NCI-H2081 treated with DMSO at 0.1 percent for 48 hours (cell line): ENCODE results near the gene KDF1.
"Not testable (repeated sequence)": the region's sequence is repeated elsewhere in the genome, so short reads cannot be mapped to it uniquely, and the experiment has no call there.

ENCODE experiments used
- DNase-seq: peaks from one replicate; lab custom pipeline; 2025; lab: John Stamatoyannopoulos, UW

KDF1 gene

GRCh38 chr1:26994020-26994786 is 33.9 kb upstream of the KDF1 start:
- DNase-seq: no peak

DNA sequence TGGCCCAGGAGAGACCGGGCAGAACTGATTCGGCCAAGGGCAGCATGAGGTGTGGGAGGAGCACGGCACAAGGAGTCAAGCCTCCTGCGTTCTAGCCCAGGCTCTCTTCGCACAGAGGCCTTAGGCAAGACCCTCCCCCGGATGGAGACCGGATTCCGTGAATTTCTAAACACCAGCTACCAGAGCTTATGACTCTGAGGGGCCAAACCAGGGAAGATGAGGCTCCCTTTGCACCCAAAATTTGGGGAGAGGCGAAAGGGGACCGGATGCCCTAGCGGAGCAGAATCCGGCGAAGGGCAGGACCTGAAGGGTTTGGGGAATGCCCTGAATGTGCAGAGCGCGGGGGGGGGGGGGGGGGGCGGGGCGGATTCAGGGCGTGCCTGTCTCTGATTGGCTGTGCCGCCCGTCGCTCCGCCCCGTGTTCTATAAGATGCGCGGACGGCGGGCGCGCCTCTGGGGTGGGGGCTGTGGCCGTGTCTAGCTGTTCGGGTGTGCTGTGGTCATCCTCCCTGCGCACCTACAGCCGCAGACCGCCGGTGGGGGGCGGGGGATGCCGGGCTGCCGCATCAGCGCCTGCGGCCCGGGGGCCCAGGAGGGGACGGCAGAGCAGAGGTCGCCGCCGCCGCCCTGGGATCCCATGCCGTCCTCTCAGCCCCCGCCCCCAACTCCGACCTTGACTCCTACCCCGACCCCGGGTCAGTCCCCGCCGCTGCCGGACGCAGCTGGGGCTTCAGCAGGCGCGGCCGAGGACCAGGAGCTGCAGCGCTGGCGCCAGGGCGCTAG is 33.2 kb upstream of the KDF1 start, which contains the start of gene TRNP1:
Gene TRNP1, plus strand, starts transcription at position 456 of the 783 bp plus-strand sequence. Its CDS starts 95 bp downstream, at position 551.
- DNase-seq: no peak

DNA sequence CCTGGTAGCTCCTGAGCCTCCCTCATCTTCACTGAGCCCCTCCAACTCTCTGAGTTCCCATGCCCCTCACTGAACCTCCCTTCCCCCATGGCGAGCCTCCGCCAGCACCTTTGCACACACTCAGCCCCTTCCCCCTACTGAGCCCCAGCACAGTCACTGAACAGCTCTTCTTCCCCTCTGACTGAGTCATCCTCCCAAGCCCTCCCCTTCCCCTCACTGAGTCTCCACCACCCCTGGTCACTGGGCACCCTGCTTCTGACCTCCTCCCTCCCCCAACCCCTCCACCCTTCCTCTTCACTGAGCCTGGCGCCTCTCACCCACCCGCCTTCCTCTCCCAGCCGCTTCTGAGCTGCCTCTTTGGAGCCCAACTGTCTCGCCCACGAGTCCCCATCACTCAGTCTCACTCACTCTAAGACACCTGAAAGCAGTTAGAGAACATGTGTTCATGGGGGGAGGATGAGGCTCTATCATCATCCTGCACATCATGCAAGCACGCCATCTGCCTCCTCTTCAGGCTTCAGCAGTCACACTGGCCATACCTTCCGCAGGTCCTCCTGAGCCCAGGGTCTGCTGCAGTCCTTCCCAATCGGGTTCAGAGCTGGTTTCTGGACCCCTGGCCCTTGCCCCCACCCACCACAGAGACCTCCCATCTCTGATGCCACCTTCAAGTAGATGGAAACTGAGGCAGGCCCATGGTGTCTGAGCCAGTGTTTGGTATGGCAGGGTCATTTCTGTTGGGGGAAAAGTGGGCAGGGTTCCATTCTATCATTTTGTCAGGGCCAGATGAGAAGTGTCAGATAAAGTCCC is 31.2 kb upstream of the KDF1 start:
- DNase-seq: no peak

DNA sequence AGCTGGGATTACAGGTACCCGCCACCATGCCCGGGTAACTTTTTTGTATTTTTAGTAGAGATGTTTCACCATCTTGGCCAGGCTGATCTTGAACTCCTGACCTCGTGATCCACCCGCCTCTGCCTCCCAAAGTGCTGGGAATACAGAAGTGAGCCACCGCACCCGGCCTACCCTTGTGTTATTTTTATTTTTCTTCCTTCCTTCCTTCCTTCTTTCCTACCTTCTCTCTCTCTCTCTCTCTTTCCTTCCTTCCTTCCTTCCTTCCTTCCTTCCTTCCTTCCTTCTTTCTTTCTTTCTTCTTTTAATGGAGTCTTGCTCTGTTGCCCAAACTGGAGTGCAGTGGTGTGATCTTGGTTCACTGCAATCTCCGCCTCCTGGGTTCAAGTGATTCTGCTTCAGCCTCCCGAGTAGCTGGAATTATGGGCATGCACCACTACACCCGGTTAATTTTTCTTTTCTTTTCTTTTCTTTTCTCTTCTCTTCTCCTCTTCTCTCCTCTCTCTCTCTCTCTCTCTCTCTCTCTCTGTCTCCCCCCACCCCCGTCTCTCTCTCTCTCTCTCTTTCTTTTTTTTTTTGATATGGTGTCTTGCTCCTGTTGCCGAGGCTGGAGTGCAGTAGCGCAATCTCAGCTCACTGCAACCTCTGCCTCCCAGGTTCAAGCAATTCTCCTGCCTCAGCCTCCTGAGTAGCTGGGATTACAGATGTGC is 29.3 kb upstream of the KDF1 start:
- DNase-seq: not testable (repeated sequence)

GRCh38 chr1:26986658-26987057 is 26.4 kb upstream of the KDF1 start:
- DNase-seq: no peak

DNA sequence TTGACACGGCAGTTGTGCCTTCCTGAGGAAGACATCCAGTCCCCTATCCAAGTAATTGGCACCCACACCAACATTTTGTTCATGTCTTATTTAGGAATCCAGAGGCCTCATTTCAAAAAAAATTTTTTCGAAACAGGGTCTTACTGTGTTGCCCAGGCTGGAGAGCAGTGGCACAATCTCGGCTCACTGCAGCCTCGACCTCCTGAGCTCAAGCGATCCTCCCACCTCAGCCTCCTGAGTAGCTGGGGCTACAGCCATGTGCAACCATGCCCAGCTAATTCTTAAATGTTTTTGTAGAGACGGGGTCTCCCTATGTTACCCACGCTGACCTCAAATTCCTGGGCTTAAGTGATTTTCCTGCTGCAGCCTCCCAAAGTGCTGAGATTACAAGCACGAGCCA is 24.0 kb upstream of the KDF1 start:
- DNase-seq: no peak

DNA sequence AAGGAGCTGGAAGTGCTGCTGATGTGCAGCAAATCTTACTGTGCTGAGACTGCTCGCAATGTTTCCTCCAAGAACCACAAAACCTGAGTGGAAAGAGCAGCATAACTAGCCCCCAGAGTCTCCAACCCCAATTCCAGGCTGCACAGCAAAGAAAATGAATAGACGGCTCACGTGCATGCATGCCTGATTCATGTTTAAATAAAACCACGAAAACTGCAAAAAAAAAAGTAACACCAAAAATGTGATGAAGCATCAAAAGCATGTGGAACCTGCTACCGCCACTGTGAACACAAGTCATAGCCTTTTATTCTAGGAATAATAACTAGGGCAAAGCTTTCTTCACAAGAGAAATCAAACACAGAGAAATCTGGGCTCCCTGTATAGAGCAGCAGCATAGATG is 23.6 kb upstream of the KDF1 start:
- DNase-seq: no peak

- DNase-seq: no peak
These were observed 21.0 kb upstream of the KDF1 start for GRCh38 chr1:26981146-26981846.

DNA sequence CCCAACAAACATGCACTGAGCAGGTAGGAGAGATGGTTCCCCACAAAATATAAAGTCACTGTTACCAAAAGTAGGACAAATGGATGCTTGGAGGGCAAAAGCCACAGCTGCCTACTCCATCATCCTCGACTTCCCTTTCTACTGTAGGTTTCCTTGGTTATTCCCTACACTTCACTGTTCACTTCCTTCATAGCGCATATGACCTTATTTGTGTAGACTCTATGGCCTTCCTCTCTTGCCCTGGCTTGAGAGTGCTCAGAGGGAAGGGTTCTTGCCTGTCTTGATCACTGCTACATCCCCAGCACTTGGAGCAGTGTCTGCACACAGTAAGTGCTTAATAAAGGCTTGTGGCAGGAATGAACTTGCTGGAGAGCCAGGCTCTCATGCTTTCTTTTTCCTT is 18.6 kb upstream of the KDF1 start:
- DNase-seq: no peak

DNA sequence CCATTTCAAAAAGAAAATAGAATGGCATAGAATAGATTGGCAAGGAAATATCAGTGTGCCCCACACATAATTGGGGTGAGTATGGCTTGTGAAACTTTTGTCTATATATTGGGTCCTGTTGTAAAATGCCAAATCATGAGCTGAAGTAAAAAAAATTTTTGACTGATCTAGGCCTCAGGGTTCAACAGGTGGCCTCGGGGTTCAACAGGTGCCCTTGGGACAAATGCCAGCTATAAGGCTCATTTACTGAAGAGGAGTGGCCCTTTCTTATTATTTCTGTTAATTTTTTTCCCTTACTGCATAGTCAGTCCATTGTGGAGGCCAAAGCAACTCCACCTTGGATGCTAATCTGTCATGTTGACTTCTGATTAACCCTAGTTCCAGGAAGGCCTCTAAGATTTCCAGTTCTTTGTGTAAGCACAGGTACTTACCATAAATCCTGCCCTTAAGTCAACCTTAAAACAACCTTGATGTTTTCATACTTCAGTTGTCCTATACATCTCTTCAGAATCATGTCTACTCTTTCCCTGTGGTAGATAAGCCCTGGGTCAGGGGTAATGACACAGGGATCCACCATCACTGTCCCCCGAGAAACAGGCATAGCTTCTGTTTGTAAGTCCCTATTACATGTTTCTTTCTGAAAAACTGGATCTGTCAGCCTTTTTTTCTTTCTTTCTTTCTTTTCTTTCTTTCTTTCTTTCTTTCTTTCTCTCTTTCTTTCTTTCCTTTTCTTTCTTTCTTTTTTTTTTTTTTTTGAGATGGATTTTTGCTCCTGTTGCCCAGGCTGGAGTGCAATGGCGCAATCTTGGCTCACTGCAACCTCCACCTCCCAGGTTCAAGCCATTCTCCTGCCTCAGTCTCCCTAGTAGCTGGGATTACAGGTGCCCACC is 16.6 kb upstream of the KDF1 start:
- no peak for DNase-seq

- DNase-seq: no peak
These were observed 12.6 kb upstream of the KDF1 start for GRCh38 chr1:26972821-26973220.

GRCh38 chr1:26972390-26972789 is 12.1 kb upstream of the KDF1 start:
- DNase-seq: no peak

DNA sequence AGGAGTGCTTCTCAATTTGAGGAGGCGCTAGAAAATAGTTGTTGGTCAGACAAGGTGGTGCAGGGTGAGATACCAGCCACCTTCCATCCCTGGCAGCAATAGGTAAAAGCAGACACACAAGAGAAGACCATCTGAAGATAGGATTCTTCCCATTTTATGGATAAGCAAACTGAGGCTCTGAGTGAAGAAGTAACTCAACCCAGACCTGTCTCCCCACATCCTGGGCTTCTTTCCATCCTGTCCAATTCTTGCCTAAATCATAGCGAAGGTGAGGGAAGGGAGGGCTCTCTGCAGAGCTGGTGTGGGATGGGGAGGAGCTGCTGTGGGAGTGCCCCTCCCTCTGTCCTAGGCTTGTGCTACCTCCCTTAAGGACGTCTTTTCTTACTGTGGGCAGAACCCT is 11.3 kb upstream of the KDF1 start:
- DNase-seq: no peak

GRCh38 chr1:26970810-26971209 is 10.5 kb upstream of the KDF1 start:
- DNase-seq: no peak

DNA sequence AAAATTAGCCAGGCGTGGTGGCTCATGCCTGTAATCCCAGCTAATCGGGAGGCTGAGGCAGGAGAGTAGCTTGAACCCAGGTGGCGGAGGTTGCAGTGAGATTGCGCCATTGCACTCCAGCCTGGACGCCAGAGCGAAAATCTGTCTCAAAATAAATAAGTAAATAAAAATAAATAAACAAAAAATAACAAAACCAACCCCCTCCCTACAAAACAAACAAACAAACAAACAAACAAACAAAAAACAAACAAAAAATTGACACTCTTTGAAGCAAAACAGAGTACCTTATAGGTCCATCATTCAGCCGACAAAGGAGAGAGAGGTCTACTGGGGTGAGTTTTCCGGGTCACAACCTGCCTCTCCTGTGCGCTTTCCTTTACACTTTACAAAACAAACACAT is 5.4 kb upstream of the KDF1 start:
- DNase-seq: no peak

DNA sequence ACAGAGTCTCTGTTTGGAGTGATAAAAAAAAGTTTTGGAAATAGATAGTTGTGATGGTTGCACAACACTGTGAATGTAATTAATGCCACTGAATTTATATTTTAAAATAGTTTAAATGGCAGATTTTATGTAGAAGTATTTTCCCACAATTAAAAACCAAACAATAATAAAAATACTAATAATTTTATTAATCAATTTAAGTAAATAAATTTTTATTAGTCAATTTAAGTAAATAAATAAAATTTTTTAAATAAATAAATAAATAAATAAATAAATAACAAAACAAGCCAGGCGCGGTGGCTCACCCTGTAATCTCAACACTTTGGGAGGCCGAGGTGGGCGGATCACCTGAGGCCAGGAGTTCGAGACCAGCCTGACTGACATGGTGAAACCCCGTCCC is 4.9 kb upstream of the KDF1 start:
- DNase-seq: no peak

GRCh38 chr1:26961826-26962225 is 1.6 kb upstream of the KDF1 start:
- no peak for DNase-seq

DNA sequence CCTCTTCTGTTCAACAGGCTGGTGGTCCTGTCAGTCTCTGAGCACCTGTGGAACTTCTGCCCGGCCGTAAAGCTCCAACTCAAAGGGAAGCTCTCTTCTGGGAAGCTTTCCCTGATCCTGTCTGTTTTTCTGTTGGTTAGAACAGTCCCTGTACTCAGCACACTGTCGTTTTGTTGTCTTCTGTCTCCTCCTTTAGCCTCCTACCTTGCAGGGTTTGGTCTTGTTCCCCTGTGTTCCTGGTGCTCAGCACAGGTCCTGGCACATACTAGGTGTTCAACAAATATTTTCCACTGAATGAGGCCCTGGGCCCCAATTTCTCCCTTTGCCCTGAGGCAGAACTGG is 328 bp upstream of the KDF1 start:
- no peak for DNase-seq

- DNase-seq: no peak
These were observed 998 bp downstream of the KDF1 start for GRCh38 chr1:26959270-26959669.

DNA sequence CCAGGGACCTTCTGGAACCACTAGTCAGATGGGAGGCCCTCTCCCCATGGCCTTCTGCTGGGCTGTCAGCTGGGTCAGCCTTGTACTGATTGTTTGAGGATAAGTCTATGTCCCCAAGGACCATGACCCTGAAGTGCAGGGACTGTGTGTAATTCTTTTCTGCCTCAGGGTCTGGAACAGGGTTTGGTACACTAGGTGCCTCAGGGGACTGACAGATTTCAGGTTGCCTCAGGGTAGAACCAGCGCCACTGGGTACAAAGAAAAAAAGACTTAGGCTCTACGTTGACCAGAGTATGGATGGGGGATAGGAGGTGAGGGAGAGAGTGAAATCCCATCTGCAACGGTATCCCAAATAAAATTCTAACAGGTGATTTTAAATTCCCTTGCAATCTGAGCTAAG is 3.0 kb downstream of the KDF1 start:
- no peak for DNase-seq
